Peyer's patch (tissue), 4 donors: Measurements from ENCODE around the gene PLCL1.

ENCODE experiments used
- CTCF ChIP-seq, 6 experiments: fragments of 450-650 bp in 4 of 6; fragments of 200-600 bp in 2 of 6; sonication (generic) in 1 of 6; IDR thresholded peaks; one replicate each; pipeline ENCODE4 v1.5.1; 2017 to 2019; ENCODE audit warnings: antibody characterized with exemption in 6 of 6, mild to moderate bottlenecking in 3 of 6, moderate library complexity in 1 of 6
- POLR2A ChIP-seq, 2 donors: fragments of 450-650 bp; IDR thresholded peaks; one replicate each; pipeline ENCODE4 v1.5.1; 2017; ENCODE audit warnings: antibody characterized with exemption in 2 of 2, mild to moderate bottlenecking in 2 of 2, moderate library complexity in 2 of 2

GRCh38 chr2:197876524-197876923 is 72.1 kb downstream of the PLCL1 start:
- TF ChIP-seq POLR2A (IDR thresholded peaks at IDR 0.05) (no peak), CTCF (IDR thresholded peaks at IDR 0.05) (no peak)
